Activated naive CD8-positive, alpha-beta T cell treated with anti-CD3 and anti-CD28 coated beads, Interleukin-2, amount 50 U/mL, for 16 hours (primary cell): ENCODE measurements around the gene NFATC3.

Experiments used
- DNase-seq: peaks from one replicate; pipeline ENCODE4 v3.0.0-alpha.2; 2020; ENCODE audit warnings: low read depth, low spot score

The NFATC3 gene

GRCh38 chr16:68186877-68187276 lies 101.7 kb downstream of the NFATC3 start:
- no peak for DNase-seq

GRCh38 chr16:68187505-68187904 lies 102.3 kb downstream of the NFATC3 start:
- DNase-seq = no peak

GRCh38 chr16:68188170-68188569 lies 103.0 kb downstream of the NFATC3 start:
- no peak for DNase-seq

- no peak for DNase-seq
Observed at GRCh38 chr16:68190081-68190480, 104.9 kb downstream of the NFATC3 start.

GRCh38 chr16:68190736-68191510 lies 105.8 kb downstream of the NFATC3 start:
- no peak for DNase-seq

GRCh38 chr16:68194251-68194650 lies 109.1 kb downstream of the NFATC3 start:
- no peak for DNase-seq

- DNase-seq = no peak
Observed at GRCh38 chr16:68197250-68197649, 112.1 kb downstream of the NFATC3 start.

- no peak for DNase-seq
Observed at GRCh38 chr16:68200088-68200783, 115.1 kb downstream of the NFATC3 start.

GRCh38 chr16:68202091-68202519 lies 116.9 kb downstream of the NFATC3 start:
- DNase-seq = no peak

GRCh38 chr16:68206245-68206644 lies 121.1 kb downstream of the NFATC3 start:
- DNase-seq = no peak

- no peak for DNase-seq
Observed at GRCh38 chr16:68214726-68215125, 129.6 kb downstream of the NFATC3 start.

- no peak for DNase-seq
Observed at GRCh38 chr16:68215302-68215701, 130.1 kb downstream of the NFATC3 start.

- no peak for DNase-seq
Observed at GRCh38 chr16:68216240-68216639, 131.1 kb downstream of the NFATC3 start.

GRCh38 chr16:68217506-68217905 lies 132.3 kb downstream of the NFATC3 start:
- DNase-seq = no peak

- DNase-seq = no peak
Observed at GRCh38 chr16:68219725-68220351, 134.7 kb downstream of the NFATC3 start.

GRCh38 chr16:68223072-68223471 lies 137.9 kb downstream of the NFATC3 start:
- DNase-seq = no peak

GRCh38 chr16:68226116-68226515 lies 140.9 kb downstream of the NFATC3 start:
- DNase-seq = no peak

GRCh38 chr16:68227183-68227793 lies 142.1 kb downstream of the NFATC3 start:
- no peak for DNase-seq

- DNase-seq = no peak
Observed at GRCh38 chr16:68227850-68228553, 142.8 kb downstream of the NFATC3 start.

- no peak for DNase-seq
Observed at GRCh38 chr16:68228652-68229051, 143.5 kb downstream of the NFATC3 start.

GRCh38 chr16:68229431-68230175 lies 144.4 kb downstream of the NFATC3 start:
- DNase-seq = no peak
